GM12865 (cell line): ENCODE measurements around the gene ADTRP.

Experiments
- DNase-seq: peaks from one replicate; pipeline ENCODE4 v3.0.0; 2010; ENCODE audit warnings: low read depth
- H3K4me3 ChIP-seq: 2 replicates; pipeline ENCODE4 v1.5.1; 2011; ENCODE audit warnings: mild to moderate bottlenecking, low read depth, low read length, control low read depth
- TF ChIP-seq, protein P1 (sequence below): IDR thresholded peaks from 2 replicates; pipeline ENCODE4 v1.5.1; 2011; ENCODE audit warnings: low read length, control low read depth, low read depth, inconsistent platforms; ENCODE audit not compliant: insufficient read depth; ENCODE audit errors: missing control alignments

ADTRP gene

DNA sequence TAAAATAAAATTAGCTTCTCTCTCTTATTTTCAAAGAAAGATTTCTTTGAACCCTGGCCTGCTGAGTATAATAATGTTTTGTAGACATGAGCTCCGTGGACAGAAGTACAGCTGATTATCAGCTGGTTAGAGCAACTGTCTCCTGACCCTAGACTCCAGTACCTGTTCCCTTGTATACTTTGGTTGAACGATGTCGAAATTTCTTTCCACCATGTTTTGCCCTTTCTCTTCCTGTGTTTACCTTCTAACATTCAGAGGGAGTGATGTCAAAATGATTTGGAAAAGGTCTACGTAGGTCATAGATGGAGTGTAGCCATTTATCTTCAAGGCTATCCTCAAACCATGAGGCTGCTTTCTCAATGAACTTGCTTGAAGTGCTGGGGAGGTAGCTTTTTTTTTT lies 16.8 kb upstream of the ADTRP start:
- TF ChIP-seq, protein P1, sequence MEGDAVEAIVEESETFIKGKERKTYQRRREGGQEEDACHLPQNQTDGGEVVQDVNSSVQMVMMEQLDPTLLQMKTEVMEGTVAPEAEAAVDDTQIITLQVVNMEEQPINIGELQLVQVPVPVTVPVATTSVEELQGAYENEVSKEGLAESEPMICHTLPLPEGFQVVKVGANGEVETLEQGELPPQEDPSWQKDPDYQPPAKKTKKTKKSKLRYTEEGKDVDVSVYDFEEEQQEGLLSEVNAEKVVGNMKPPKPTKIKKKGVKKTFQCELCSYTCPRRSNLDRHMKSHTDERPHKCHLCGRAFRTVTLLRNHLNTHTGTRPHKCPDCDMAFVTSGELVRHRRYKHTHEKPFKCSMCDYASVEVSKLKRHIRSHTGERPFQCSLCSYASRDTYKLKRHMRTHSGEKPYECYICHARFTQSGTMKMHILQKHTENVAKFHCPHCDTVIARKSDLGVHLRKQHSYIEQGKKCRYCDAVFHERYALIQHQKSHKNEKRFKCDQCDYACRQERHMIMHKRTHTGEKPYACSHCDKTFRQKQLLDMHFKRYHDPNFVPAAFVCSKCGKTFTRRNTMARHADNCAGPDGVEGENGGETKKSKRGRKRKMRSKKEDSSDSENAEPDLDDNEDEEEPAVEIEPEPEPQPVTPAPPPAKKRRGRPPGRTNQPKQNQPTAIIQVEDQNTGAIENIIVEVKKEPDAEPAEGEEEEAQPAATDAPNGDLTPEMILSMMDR, result no peak
- no peak overlapping the region for H3K4me3 ChIP-seq
- DNase-seq, result no peak

DNA sequence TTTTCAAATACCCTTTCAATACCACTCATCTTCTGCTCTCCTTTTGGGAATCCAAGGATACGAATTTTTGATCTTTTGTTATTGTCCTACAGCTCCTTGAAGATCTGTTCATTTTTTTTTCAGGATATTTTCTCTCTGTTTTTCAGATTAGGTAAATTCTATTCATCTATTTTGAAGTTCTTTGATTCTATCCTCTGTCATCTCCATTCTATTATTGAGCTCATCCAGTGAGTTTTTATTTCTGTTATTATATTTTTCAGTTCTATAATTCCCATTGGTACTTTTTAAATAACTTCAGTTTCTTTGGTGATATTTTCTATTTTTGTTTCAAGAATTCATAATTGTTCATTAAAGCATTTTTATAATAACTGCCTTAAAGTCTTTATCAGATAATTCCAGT lies 14.7 kb upstream of the ADTRP start:
- TF ChIP-seq, protein P1, result no peak
- DNase-seq, result no peak
- H3K4me3 ChIP-seq, result no peak overlapping the region

DNA sequence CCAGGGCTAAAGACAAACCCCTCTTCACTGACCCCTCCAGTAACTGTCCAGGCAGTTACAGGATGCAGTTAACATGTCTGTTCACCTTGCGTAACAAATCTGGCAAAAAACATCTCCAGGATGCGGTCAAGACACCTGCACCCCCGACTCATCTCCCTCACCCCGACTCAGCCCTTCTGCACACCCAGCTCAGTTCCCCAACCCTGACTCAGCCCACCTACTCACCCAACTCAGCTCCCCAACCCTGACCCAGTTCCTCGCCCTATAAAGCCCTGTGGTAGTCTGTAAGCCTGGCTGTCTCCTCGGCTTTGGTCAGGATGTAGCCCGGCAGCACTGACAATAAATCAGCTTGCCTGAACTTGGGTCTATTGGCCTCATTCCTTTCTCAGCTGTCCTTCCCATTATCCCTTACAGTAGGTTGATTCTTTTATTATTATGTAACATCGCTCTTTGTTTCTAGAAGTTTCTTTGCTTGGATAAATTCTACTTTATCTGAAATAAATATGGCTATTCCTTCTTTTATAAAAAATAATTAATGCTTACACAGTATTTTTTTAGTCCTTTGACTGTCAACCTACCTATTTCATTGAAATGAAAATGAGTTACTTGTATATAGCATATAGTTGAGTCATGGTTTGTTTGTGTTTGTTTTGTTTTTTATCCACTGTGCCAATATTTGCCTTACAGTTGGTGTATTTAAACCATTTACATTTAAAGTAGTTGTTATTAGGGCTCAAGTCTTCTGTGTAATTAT lies 12.9 kb upstream of the ADTRP start:
- no peak overlapping the region for H3K4me3 ChIP-seq
- DNase-seq, result no peak
- TF ChIP-seq, protein P1, result no peak

DNA sequence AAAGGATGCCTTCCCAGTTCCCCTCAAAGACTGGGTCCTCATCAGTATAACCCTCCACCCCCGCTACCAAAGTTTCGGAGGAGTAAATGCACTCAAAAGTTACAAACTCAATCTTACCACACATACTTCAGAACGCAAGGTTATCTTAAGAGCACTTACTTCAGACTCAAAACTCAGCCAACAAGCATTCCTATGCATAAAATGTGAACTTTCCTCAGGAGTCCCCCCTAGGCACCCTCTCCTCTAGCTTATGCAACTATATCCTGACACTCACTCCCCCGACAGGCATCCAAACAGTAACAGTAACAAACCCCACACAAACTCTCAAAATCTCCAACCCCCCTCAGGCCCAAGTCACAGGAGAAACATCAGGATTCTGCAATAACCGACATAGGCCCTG lies 11.1 kb upstream of the ADTRP start:
- DNase-seq, result no peak
- H3K4me3 ChIP-seq, result no peak overlapping the region
- TF ChIP-seq, protein P1, result no peak

DNA sequence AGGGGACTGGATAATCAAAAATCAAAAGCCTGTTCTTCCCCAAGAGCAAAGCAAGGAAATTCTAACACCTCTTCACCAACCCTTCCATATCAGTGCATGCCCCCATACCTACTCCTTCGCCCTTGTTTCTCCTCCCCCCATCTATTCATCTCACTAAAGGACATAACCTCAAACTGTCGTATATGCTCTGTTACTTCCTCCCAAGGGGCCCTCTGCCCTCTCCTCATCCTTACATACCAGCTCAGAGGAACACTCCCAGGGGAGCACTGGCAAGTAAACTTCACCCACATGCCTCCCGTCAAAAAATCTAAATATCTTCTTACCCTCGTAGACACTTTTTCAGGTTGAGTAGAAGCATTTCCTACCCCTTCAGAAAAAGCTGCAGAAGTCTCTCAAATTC lies 9.4 kb upstream of the ADTRP start:
- TF ChIP-seq, protein P1, result no peak
- no peak overlapping the region for H3K4me3 ChIP-seq
- DNase-seq, result peak; percentile 54

DNA sequence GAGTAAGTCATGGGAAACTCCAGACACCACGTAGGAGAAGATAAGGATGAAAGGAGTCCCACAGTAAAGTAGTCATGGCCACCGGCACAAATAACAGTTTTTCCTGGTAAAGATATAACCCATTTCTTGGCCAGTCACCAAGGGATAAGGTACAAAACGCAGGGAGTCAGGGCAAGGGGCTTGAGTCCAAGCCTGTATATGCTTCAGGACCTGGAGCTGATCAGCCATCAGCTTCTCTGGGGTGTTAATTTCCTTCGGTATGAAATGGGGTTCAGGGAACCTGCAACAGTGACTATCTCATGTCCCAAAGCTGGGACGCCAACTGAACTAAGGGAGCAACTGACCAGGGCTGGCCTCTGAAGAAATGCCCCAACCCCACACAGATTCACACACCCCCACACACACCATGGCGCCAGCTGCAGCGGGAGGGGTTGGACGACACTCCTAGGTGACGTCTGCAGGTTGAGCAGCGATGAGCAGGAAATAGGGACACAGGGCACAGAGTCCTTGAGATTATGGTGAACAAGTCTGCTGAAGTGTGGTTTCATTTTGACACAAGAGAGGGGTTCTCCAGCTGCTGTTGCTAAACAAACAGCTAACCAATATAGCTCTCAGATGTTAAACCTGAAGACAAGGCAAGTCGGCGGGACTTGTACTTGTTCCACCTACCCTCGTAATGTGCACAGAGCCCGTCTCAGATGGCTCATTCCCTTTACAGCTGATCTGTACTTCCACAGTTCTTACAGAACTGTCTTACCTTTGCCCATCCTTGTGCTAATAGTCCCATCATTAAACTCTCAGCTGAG lies 7.4 kb upstream of the ADTRP start:
- peak; percentile 96 for DNase-seq
- TF ChIP-seq, protein P1, result no peak
- H3K4me3 ChIP-seq, result peak overlapping the region; percentile 64
